DND-41 (cell line): Measurements from ENCODE around the gene PCID2.

Source experiments
- CTCF ChIP-seq: IDR thresholded peaks from 2 replicates; pipeline ENCODE4 v1.5.1; 2012; ENCODE audit warnings: borderline replicate concordance, low read length, moderate library complexity, mild to moderate bottlenecking; ENCODE audit not compliant: poor library complexity, severe bottlenecking; ENCODE audit errors: extremely low read depth
- EZH2 ChIP-seq: IDR thresholded peaks from 3 replicates; pipeline ENCODE4 v1.6.1; 2012; ENCODE audit warnings: borderline replicate concordance, low read depth, mild to moderate bottlenecking, moderate library complexity, low read length, inconsistent platforms; ENCODE audit not compliant: severe bottlenecking

- TF ChIP-seq EZH2 (no peak), CTCF (no peak)
Observed at GRCh38 chr13:113207890-113208420, 514 bp downstream of the PCID2 start.
